Tibial nerve (tissue), 4 donors: ENCODE results near the gene ECE1. TPM values are rescaled to one million over a fixed set of nuclear protein-coding genes. Genes with fewer than 3 reads are reported as not detected.

Experiments used
- DNase-seq, 2 donors: peaks; one replicate each; pipeline ENCODE4 v3.0.0-alpha.2; 2019; ENCODE audit warnings: low spot score in 2 of 2
- H3K27ac ChIP-seq, 4 donors: fragments of 200-600 bp; sonication (generic) in 3 of 4; one replicate each; pipeline ENCODE4 v1.5.1; 2017 to 2019; ENCODE audit warnings: mild to moderate bottlenecking in 1 of 4
- H3K27me3 ChIP-seq, 2 donors: fragments of 200-600 bp; sonication (generic) in 1 of 2; one replicate each; pipeline versions ENCODE4 v1.5.1 to v1.6.0; 2017 to 2019
- H3K36me3 ChIP-seq, 3 donors: fragments of 200-600 bp; sonication (generic); one replicate each; pipeline ENCODE4 v1.5.1; 2018 to 2019
- H3K4me1 ChIP-seq, 4 donors: fragments of 200-600 bp; sonication (generic) in 3 of 4; one replicate each; pipeline ENCODE4 v1.5.1; 2017 to 2019
- H3K4me3 ChIP-seq, 4 donors: fragments of 200-600 bp; sonication (generic) in 3 of 4; one replicate each; pipeline ENCODE4 v1.5.1; 2017 to 2019; ENCODE audit warnings: mild to moderate bottlenecking in 1 of 4, moderate library complexity in 1 of 4
- H3K9me3 ChIP-seq, 4 donors: fragments of 200-600 bp; sonication (generic) in 3 of 4; one replicate each; pipeline ENCODE4 v1.5.1; 2017 to 2019
- EP300 ChIP-seq, 2 donors: sonication (generic); formaldehyde crosslinking; IDR thresholded peaks; one replicate each; pipeline ENCODE4 v1.6.1; 2017; ENCODE audit warnings: antibody characterized with exemption in 2 of 2, mild to moderate bottlenecking in 1 of 2
- POLR2A ChIP-seq, 2 donors: fragments of 450-650 bp; IDR thresholded peaks; one replicate each; pipeline ENCODE4 v1.6.1; 2017; ENCODE audit warnings: antibody characterized with exemption in 2 of 2, mild to moderate bottlenecking in 2 of 2, moderate library complexity in 2 of 2
- WGBS, 2 donors: methylation state at CpG; one replicate each; pipeline ENCODE4 v1.1.5; 2018; 5-methylcytosine and 5-hydroxymethylcytosine counted together
- total RNA-seq, 4 donors: library from RNA; depleted of rRNA; stranded (reverse); fragments of >200 nt; gene quantifications; one replicate each; pipeline ENCODE4 v1.1.0, GENCODE V29; 2016
- TF ChIP-seq, protein P1 (sequence below), 5 experiments: fragments of 200-600 bp in 3 of 5; fragments of 450-650 bp in 2 of 5; sonication (generic) in 3 of 5; IDR thresholded peaks; one replicate each; pipeline ENCODE4 v1.5.1; 2016 to 2019; ENCODE audit warnings: antibody characterized with exemption in 5 of 5, mild to moderate bottlenecking in 3 of 5, moderate library complexity in 2 of 5

The ECE1 gene
- total RNA-seq: 100 to 1,000 TPM in 2 of 4 donors, 10 to 100 TPM in 2; 84.1 to 128 (median 110) TPM

DNA sequence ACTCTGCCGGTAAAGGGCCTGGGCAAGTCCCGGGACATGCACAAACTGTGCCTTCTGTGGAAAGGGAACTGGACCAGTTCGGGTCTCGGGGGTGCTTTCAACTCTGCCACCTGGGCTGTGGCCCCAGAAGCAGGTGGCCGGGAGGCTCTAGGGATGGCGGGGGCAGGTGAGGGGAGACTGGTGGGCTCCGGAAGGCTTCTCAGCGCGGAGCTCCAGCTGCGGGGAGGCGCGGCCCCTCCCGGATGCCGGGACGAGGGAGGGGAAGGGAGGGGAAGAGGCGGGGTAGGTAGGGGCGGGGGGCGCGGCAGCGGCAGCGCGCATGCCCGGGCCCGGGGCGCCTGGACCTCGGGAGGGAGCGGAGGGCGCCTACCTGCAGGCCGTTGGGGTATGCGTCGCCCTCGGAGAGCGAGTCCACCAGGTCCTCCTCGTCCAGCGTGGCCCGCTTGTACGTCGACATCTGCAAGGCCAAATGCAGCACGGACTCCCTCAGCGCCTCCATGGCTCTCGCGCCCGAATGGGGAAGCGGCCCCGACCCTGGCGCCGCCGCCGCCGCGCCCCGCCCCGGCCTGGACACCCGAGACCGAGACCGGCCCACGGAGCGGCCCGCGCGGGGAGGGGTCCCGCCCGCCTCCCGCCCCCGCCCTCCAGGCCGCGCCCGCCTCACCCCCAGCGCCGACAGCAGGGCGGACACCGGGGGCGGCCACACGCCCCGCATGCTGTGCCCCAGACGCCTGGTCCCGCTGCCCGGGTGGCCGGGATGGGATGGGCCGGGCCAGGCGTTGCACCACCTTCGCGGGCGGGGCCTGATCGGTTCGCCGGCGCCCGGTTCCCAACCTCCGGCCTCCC is at the start of gene ECE1:
TSS of gene ECE1 (minus strand) at position 764 of the 846 bp plus-strand sequence. CDS start at position 715, 49 bp downstream.
- H3K36me3 ChIP-seq: no peaks in the 10 kb centered on the region
- no peak for DNase-seq
- H3K4me1 ChIP-seq: peaks cover 0 to 75% (median 50%) of the 10 kb centered on the region in 4 donors
- no peaks in the 10 kb centered on the region for H3K9me3 ChIP-seq
- TF ChIP-seq EP300 (IDR thresholded peaks at IDR 0.05) (peak in 1 of 2 donors; percentile 29), POLR2A (IDR thresholded peaks at IDR 0.05) (peak in 1 of 2 donors; percentile 29)
- TF ChIP-seq, protein P1, sequence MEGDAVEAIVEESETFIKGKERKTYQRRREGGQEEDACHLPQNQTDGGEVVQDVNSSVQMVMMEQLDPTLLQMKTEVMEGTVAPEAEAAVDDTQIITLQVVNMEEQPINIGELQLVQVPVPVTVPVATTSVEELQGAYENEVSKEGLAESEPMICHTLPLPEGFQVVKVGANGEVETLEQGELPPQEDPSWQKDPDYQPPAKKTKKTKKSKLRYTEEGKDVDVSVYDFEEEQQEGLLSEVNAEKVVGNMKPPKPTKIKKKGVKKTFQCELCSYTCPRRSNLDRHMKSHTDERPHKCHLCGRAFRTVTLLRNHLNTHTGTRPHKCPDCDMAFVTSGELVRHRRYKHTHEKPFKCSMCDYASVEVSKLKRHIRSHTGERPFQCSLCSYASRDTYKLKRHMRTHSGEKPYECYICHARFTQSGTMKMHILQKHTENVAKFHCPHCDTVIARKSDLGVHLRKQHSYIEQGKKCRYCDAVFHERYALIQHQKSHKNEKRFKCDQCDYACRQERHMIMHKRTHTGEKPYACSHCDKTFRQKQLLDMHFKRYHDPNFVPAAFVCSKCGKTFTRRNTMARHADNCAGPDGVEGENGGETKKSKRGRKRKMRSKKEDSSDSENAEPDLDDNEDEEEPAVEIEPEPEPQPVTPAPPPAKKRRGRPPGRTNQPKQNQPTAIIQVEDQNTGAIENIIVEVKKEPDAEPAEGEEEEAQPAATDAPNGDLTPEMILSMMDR (IDR thresholded peaks at IDR 0.05): no peak
- no peaks in the 10 kb centered on the region for H3K27me3 ChIP-seq
- WGBS, 2 donors: 1 to 3% methylated on average over 9 to 76 of the region's 90 CpGs
- peak within 1 kb of the TSS; percentile 57 to 76 (median 64) for H3K4me3 ChIP-seq
- H3K27ac ChIP-seq: peak within 1 kb of the TSS; percentile 68 to 90 (median 87)

DNA sequence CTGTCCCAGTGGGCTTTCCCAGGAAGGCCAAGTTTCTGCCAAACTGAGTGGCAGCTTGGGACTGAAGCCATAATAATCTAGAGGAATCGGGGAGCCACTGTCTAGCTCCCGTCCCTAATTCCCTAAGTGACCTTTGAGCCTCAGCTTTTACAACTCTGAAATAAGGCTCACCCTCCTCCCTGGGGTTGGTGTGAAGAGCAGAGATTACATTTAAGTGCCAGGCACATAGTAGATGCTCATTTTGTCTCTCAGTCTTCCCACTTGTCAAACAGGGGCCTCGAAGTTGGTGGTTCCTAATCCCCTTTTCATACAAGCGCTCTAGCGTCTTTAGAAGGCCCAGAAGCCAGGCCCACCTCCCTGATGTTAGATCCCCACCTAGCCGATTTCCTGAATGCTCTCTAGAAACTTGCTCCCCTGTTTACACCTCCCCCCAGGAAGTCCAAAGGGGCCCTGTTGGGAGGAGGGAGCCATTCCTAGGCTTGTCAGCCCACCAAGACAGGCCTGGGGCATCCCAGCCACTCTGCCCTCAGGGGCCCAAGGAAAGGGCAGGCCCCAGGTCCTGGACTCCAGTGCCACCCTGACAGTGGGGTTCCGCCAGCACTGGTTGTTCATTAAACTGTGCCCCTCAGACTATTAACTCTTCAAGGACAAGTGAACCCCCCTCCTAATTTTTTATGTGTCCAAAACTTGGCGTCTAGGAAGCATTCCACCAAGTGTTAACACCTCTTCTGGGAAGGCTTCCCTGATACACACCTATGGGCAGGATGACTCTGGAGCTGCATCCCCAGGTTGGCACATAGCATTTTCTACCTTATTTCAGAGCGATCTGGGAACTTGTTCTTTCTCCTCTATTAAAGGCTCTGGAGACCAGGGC is 49.3 kb upstream of the ECE1 start:
- DNase-seq: no peak
- H3K27me3 ChIP-seq: peaks cover 0 to 6% of the 10 kb centered on the region in 2 donors

DNA sequence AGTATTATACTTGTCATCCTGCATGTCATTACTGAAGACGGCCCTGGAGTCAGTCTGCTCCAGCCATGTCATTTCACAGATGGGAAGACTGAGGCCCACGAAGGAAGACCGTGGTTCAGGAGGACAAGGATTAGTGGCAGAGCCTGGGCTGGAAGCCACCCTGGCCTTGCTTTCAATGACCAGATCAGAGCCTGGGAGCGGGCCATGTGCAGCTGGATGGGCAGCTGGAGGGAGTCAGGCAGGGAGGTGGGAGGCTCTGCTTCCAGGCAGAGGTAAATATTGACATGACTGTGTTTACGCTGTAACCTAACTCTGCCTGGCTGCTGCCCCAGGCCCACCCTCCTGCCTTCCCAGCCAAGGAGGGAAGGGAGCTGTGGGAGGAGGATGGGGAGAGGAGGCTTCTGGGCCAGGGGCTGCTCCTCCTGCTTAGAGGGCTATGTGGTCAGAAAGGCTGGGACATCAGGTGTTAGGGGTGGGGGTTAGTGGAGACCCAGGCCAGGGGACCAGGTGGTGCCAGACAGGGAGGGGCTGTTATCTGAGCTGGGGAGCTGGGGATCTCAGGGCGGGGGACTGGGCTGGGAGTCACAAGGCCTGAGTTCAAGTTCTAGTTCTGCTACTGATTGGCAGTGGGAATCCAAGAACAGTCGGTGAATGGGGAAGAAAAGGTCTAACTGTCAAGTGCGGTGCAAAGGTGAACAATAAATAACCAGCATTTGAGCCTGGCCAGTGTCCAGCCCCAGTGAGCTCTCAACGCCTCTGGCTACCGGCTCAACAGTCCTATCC is 48.5 kb upstream of the ECE1 start:
- TF ChIP-seq, protein P1 (IDR thresholded peaks at IDR 0.05): no peak
- TF ChIP-seq POLR2A (IDR thresholded peaks at IDR 0.05) (no peak), EP300 (IDR thresholded peaks at IDR 0.05) (no peak)
- no peaks in the 10 kb centered on the region for H3K9me3 ChIP-seq
- peak overlapping the region; percentile 68 to 96 (median 92) for H3K27ac ChIP-seq
- H3K27me3 ChIP-seq: no peaks in the 10 kb centered on the region
- 30 to 46% methylated on average over 10 of the region's 10 CpGs for WGBS, 2 donors
- peak; percentile 72 to 76 for DNase-seq
- no peak overlapping the region for H3K4me3 ChIP-seq
- H3K36me3 ChIP-seq: no peaks in the 10 kb centered on the region
- peaks cover 0 to 100% (median 89%) of the 10 kb centered on the region in 4 donors for H3K4me1 ChIP-seq

More for the DNA sequence above, 49.3 kb upstream of the ECE1 start:
- no peaks in the 10 kb centered on the region for H3K36me3 ChIP-seq
- peaks cover 0 to 95% (median 83%) of the 10 kb centered on the region in 4 donors for H3K4me1 ChIP-seq
- WGBS, 2 donors: 78 to 82% methylated on average over 8 to 9 of the region's 9 CpGs
- no peaks in the 10 kb centered on the region for H3K9me3 ChIP-seq
- TF ChIP-seq, protein P1 (IDR thresholded peaks at IDR 0.05): no peak
- no peak for TF ChIP-seq POLR2A (IDR thresholded peaks at IDR 0.05)
- TF ChIP-seq EP300 (IDR thresholded peaks at IDR 0.05): no peak
- peak overlapping the region; percentile 68 to 96 (median 92) for H3K27ac ChIP-seq
- H3K4me3 ChIP-seq: no peak overlapping the region

DNA sequence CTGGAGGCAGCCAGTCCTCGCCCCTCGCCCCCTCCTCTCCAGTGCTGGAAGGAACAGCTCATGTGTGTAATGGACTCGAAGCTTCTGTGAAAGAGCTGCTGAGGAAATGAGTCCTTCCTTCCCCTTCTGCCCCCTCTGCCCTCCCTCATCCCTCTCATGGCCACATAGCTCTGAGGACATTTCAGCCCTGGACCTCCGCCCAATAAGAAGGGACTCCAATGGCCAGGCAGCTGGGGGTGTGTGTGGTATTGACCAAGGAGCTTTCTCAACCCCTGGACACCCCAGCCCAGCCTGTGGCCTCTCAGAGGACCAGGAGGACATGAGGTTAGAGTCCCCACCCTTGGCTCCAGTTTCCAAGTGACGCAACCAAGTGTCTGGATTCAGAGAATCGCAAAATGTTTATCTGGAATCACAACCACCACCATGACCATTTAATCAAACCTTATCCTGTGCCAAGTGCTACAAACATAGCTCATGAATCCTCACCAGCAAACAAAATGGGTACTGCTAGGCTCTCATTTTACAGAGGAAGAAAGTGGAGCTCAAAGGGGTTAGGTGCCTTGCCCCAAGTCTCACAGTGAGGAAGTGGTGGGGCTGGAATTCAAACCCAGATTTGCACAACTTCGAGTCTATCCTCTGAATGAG is 47.8 kb upstream of the ECE1 start:
- H3K36me3 ChIP-seq: no peaks in the 10 kb centered on the region
- H3K4me3 ChIP-seq: no peak overlapping the region
- 25 to 38% methylated on average over 7 of the region's 7 CpGs for WGBS, 2 donors
- H3K27me3 ChIP-seq: no peaks in the 10 kb centered on the region
- H3K4me1 ChIP-seq: peaks cover 0 to 100% (median 89%) of the 10 kb centered on the region in 4 donors
- peak overlapping the region; percentile 79 to 96 (median 92) for H3K27ac ChIP-seq
- H3K9me3 ChIP-seq: no peaks in the 10 kb centered on the region
- peak; percentile 93 to 98 for DNase-seq
- TF ChIP-seq, protein P1 (IDR thresholded peaks at IDR 0.05): no peak
- TF ChIP-seq POLR2A (IDR thresholded peaks at IDR 0.05) (peak in 1 of 2 donors; percentile 47), EP300 (IDR thresholded peaks at IDR 0.05) (peak; percentile 67 to 97)
